Stimulated activated CD4-positive, alpha-beta T cell treated with anti-CD3 and anti-CD28 coated beads, Interleukin-1b, Interleukin-23, amount 100 ng/mL, for 1 hour (primary cell): ENCODE measurements around the gene ABO.
A peak's percentile ranks its signal among the peaks of the same experiment; 100 is the strongest.
"Not testable (repeated sequence)": the region's sequence is repeated elsewhere in the genome, so short reads cannot be mapped to it uniquely, and the experiment has no call there.

Source experiments
- DNase-seq, 2 donors: peaks; one replicate each; pipeline ENCODE4 v3.0.0-alpha.2; 2020; ENCODE audit warnings: low read depth in 2 of 2

Gene ABO

DNA sequence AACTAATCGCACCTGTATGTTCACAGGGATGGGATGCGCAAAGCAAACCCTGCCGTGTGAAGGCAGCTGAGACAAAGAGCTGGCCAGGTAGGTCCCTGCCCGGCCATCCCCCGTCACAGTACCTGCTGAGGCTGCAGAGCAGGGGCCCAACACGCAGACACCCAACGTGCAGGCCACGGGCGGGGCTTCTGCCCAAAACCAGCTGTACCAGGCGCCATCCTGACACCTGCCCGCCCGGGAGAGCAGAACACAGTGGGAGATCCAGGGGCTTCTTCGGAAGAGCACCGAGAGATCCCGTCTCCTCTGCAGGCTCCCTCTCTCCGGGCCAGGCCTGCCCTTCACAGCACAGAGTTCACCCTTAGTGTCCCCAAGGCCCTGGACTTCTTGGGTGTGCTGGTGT is 28.4 kb downstream of the ABO start:
- DNase-seq, result no peak

DNA sequence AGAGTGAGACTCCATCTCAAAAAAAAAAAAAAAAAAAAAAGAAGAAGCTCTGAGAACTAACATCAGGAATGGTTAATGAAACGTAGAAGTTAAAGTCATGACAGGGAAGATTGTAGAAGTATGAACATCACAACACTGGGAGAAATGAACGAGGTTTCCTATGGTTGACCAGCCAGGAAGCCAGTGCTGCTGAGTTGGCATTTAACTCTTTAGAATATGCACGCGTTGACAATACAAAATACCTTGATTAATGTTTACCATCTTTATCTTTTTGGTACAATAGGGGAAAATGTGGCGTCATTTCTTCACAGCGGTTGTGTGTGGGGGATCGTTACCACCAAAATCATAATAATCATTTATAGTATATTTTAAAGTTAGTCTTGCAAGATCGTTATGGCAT is 32.0 kb downstream of the ABO start:
- no peak for DNase-seq

DNA sequence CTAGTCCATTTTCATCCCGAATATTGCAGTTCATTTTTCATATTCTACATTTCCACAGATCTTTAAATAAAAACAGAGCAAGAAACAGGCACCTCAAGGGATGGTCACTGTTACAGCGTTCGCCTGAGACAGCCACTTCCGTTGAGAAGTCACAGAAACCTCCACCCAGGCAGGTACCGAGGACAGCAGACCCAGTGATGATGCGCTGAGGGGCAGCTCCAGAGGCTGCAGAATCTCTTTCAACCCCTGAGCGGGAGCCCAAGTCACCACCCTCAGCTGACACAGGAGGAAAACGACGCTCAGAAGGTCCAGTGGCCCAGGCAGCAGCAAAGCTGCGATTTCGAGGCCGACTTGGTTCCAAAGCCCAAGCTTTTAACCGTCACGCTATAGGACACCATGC is 32.8 kb downstream of the ABO start:
- no peak for DNase-seq

DNA sequence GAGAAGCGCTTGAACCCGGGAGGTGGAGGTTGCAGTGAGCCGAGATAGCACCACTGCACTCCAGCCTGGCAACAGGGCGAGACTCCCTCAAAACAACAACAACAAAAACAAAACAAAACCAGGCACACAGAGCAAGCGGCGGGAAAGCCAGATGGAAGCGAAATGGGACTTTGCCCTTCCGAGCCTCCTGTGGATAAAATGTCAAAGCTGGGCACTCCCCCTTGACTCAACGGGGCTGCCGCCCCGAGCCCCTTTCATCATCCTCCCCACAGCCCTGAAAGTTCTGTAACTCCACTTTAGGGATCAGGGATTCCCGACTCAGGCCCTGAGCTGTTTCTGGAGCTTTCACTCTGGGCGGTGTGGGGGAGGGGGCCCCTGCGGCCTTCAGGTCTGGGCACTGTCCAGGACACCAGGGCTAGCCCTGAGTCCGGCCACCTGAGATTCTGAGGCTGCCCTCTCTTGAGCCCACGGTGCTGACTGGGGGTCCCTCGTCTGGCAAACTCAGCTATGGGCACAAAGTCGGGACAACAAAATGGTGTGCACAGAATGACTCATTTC is 35.4 kb downstream of the ABO start:
- DNase-seq, result no peak

- DNase-seq, result peak; percentile 27 to 34
These were observed 36.0 kb downstream of the ABO start for GRCh38 chr9:133238851-133239532.

DNA sequence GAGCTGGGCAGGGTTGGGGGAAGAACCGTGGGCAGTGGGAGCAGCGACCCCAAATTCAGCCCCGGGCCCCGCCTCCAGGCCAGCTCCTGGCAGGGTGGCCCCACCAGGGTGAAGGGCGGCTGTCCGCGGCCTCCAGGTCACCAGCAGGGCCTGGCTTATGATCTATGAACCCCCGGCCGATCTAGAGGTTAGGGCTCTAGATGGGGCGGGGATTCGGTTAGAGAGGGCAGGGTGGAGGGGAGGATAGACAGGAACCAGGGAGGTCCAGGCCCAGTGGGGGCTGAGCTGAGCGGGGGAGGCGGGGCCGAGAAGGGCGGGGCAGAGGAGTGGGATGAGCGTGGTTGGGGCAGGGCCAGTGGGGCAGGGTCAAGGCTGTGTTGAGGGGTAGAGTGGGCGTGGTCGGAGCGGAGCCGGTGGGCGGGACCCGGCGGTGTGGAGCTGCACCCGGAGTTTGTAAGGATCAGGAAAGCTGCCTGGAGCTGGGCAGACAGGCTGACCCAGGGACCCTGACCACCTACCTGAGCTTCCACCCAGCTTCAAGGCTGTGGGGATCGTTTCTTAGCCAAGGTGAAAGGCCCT is 36.6 kb downstream of the ABO start:
- DNase-seq, result peak in 1 of 2 donors; percentile 5

DNA sequence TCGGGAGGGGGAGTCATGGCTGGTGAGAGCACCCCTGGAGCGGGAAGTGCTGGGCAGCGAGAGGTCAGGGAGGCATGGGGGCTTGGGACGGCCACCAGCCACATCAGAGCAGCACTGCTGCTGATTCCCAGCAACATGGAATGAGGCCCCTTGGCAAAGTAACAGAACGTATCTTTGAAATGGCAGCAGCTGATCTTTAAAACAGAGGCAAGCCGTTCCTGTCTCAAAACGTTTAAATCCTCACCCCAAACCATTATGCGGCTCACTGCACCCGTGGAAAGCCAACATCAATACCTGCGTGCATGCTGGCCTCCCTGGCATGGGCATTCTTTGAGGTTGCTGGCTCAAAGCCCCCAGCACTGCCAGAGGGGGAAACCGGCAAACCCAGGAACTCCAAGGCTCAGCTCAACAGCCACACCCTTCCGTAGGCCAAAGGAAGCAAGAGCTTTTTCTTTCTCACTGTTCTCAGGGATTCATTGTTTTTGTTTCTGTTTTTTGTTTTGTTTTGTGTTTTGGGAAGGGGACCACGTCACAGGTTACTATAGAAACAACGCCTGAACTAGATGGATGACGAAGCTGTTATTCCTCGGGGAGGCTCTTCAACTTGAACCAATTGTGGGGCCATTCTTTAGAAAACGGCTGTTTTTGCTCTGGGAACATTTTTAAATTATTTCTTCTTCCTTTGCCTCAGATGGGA is 37.8 kb downstream of the ABO start:
- DNase-seq, result no peak

DNA sequence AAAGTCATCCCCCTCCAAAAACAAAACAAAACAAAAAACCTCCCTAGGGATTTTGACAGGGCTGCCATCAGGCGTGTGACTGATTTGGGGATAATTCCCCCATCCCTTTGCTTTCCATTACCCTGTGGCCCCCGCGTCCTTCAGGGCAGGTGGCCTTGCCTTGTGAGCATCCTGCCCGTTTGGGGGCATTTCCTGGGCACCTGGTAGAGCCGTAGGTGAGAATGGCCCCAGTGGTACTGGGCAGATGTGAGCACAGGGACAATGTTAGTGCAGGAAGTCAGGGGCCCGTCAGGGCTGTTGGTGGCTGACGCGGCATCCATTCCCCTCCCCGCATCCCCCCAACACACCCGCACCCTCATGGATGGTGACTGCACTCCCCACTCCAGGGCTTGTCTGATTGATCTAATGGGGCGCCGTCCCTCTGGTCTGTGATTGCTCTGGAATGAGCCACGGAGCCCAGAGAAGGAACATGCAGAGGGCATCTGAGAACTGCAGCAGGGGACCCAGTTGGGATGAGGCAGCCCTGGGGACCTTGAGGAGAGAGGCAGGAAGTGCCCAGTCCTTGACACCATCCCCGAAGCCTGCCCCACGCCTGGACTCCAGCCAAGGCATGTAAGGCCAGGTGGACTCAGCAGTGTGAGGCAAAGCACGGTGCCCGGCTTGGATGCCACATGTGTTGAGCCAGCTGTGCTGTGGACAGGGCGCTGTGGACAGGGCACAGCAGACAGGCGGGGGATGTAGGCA is 38.5 kb downstream of the ABO start:
- DNase-seq, result not testable (repeated sequence)

DNA sequence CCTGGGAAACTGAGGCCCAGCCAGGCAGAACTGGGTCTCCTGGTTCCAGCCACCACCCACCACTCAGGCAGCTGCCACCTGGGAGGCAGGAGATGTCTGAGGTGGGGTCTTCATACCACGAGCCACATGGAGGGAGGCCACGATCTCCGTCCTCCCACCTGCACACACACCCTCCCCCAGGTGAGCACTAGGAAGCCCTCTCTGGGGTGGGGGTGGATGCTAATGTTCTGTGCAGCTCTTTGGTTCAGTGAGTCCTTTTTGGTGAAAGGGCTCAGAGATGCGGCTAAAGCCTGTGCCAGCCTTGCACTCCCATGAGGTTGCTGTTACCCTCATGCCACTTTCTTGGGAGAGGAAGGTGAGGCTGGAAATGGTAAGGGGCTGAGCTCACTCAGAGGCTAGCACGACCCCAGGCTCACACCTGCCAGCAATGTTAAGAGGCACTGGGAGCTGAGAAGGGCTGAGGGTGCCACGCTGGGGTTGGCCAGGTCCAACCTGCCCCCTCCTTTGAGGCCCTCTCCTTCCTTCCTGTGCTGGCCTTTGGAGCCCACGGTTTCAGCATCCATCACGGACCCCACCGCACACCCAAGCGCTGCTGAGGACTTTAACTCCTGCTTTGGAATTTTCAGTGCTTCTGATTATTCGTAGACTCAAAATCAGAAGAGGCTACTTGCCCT is 39.3 kb downstream of the ABO start:
- no peak for DNase-seq

DNA sequence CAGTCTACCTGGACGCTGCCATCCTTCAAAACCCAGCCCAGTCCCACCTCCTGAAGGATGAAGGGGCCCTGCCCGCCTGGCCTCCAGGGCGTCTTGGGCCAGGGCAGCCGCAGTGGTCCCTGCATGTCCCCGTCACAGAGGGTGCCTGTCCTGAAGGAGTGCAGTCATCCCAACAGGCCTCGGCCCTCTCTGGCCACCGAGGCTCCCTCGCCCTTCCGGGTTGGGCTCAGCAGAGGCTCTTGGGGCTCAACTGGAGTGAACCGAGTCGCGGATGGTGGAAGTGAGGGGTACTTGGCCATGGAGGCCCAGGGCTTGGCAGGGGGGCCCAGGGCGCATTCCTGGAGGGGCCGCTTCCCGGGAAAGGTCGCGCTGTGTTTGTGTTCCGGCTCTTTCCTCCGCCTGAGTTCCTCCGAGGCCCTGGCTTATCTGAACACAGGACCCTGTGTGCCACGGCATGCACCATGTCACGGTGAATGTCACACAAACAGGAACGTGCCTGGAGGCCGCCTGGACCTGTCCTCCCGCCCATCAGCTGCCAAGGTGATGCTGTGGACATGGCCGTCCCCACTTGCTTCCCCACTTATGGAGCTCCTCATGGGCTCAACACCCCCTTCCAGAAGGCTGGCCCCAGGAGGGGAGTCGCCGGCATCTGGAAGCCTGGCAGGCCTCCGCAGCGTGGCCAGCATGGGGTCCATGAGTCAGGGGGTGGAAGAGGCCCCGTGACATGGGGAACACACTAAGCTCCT is 40.3 kb downstream of the ABO start:
- no peak for DNase-seq

GRCh38 chr9:133233681-133234432 is 41.1 kb downstream of the ABO start:
- no peak for DNase-seq

DNA sequence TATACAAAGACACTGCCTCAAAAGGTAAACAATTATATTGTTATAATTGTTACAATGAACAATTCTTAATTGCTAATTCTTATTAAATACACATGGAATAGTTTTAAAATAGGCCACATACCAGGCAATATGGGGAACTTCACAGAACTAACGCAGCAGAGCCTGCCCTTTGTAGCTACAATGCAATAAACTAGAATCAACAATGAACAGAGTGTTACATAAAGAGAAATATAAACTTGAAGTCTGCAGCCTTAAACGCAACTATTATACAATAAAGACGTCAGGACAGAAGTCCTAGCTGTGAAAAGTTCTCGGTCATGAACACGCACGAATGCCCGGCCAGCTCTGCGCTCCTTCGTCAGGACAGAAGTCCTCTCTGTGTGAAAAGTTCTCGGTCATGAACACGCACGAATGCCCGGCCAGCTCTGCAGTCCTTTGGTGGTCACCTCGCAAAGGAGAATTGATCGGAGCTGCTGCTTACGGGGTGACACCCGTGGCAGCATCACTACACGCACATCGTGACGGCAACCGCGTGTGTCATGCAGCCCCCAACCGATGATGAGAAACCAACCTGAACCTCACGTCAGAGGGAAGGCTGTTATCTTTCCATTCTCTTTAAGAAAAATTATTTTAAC is 43.0 kb downstream of the ABO start:
- DNase-seq, result not testable (repeated sequence)

GRCh38 chr9:133230514-133230913 is 44.5 kb downstream of the ABO start:
- DNase-seq, result not testable (repeated sequence)

GRCh38 chr9:133230093-133230492 is 44.9 kb downstream of the ABO start:
- no peak for DNase-seq

DNA sequence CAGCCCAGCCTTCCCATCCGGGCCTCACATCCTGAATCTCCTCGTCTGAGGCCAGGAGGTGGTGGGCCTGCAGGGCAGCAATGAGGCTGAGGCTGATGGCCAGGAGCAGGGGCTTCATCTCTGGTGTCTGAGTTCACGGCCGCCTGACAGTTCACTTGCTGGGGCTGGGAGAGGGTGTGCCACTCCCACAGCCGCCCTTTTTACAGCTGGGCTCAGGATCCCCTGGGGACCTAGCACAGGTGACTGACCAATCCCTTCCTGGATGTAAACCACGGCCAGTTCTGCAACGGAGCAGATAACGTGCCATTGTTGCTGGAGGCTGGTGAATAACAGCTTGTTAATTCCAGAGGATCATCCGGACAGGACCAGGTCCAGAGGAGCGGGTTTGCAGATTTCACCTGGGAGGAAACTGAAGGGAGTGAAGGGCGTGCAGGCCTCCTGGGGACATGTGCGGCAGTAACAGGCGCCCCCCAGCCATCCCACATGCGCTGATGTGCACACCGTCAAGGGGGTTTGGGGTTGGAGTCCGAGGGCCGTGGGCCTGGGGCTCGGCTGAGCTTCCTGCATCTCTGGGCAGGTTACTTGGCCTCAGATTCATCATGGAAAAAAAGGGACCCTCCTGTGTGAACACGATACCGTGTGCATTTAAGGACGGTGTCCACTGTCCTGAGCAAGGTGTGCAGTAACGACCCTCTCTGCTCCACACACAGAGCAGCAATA is 46.4 kb downstream of the ABO start:
- DNase-seq, result not testable (repeated sequence)

DNA sequence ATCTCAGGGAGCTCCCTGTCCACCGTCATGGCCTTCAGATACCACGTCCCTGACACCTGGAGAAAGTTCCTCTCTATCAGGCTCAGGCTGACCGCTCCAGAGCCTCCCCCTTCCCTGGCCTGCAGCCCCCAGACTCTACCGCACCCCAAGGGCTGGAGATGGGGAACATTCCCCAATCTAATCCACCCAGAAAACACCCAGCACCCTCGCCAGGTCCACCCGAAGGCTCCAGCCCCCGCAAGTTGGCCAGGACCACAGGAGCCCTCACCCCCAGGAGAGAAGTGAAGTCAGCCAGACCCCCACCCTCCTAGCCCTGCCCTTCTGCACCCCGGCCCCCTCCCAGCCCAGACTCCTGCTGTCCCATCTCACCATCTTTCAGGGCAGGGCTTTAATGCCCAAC is 47.0 kb downstream of the ABO start:
- not testable (repeated sequence) for DNase-seq

GRCh38 chr9:133227242-133227860 is 47.6 kb downstream of the ABO start:
- no peak for DNase-seq
